ENCODE measurements around the gene TMPRSS6. TPM values are rescaled to one million over a fixed set of nuclear protein-coding genes. Genes with fewer than 3 reads are reported as not detected.

Gene TMPRSS6
- under 0.01 and 0.11 TPM in 2 replicates for total RNA-seq

GRCh38 chr22:37109242-37109917 is at the start of gene TMPRSS6:
Gene TMPRSS6 (minus strand): TSS chr22:37109713. CDS start chr22:37103417, 6,296 bp downstream.

DNA sequence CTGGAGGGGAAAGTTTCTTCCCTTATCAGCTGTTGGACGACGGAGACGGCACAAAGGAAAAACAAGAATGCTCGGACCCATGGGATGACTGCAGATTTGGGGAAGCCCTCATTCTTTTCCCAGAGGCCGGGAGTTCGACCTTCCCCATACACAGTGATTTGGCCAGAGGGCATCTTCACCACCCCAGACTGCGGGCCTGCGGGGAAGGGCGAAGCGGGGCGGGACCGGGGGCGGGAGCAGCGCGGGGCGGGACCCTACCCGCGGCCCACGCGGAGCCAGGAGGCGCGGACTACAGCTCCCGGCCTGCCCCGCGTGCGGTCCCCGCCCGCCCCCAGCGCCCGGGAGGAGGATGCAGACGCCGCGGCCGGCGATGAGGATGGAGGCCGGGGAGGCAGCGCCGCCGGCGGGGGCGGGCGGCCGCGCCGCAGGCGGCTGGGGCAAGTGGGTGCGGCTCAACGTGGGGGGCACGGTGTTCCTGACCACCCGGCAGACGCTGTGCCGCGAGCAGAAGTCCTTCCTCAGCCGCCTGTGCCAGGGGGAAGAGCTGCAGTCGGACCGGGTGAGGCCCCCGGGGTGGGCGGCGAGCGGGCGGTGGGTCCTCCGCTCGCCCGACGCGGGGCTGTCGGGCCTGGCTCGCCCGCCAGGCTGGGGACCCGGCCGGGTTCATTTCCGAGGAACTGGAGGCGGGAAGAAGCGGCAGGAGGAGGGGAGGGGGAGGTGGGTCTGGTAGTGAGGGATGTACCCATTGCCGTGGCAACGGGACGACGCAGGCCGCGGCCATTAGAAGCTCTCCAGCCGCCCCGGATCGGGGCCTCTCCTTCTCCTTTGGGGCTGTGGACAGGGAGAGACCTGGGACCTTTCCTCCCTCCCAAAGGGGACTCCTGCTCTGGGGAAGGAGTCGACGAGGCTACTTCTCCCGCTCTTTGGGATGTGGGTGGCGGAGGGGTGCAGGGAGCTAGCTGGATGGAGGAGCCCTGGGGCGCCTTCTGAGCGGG is 57.8 kb downstream of the TMPRSS6 start, which contains the start of gene KCTD17:
Gene KCTD17 (plus strand): TSS at position 352 of the 995 bp plus-strand sequence. CDS start 19 bp downstream, at position 371.

GRCh38 chr22:37019309-37020191 is 90.0 kb downstream of the TMPRSS6 start, which contains the start of the genes MPST and TST:
Gene MPST (plus strand): TSS chr22:37019742. CDS start chr22:37019837, 95 bp downstream.
Gene TST (minus strand): TSS chr22:37019447. CDS start chr22:37018732, 715 bp downstream.

Other genes with a start within 250 kb of the TMPRSS6 start
- gene NCF4, start 248.7 kb downstream of the TMPRSS6 start, total RNA-seq = 0.65 and 3.5 TPM in 2 replicates
- 5.5 and 6.9 TPM in 2 replicates for gene CSF2RB, start 196.1 kb downstream of the TMPRSS6 start, total RNA-seq
- 32.6 and 33.0 TPM in 2 replicates for gene TST, start 90.3 kb downstream of the TMPRSS6 start, total RNA-seq
- 89.5 and 93.9 TPM in 2 replicates for gene MPST, start 90.0 kb downstream of the TMPRSS6 start, total RNA-seq
- gene KCTD17, start 58.0 kb downstream of the TMPRSS6 start, total RNA-seq = 19.6 and 29.9 TPM in 2 replicates
- gene IL2RB, start 40.2 kb upstream of the TMPRSS6 start, total RNA-seq = 1.7 and 2.4 TPM in 2 replicates
- gene C1QTNF6, start 78.5 kb upstream of the TMPRSS6 start, total RNA-seq = 86.4 and 128 TPM in 2 replicates
- gene SSTR3, start 102.8 kb upstream of the TMPRSS6 start, total RNA-seq = not detected in 2 replicates
- 11.0 and 22.4 TPM in 2 replicates for gene RAC2, start 134.6 kb upstream of the TMPRSS6 start, total RNA-seq
- not detected in 2 replicates for gene CYTH4, start 172.8 kb upstream of the TMPRSS6 start, total RNA-seq